CD14-positive monocyte (primary cell): Measurements from ENCODE around the gene SFTPB. TPM values are rescaled to one million over a fixed set of nuclear protein-coding genes. Genes with fewer than 3 reads are reported as not detected.

Experiments used
- DNase-seq, 3 donors: peaks; one replicate each; pipeline ENCODE4 v3.0.0-alpha.2; 2011 to 2022
- H2AFZ ChIP-seq: 2 replicates; pipeline ENCODE4 v1.6.0; 2012; ENCODE audit warnings: mild to moderate bottlenecking, low read depth, low read length, inconsistent platforms; ENCODE audit not compliant: insufficient read depth, poor library complexity, severe bottlenecking
- H3K27ac ChIP-seq, 2 donors: 1 replicate in 1 of 2; 2 replicates in 1 of 2; pipeline ENCODE4 v1.5.1; 2012 to 2013; ENCODE audit warnings: low read length in 2 of 2, control low read depth in 1 of 2, inconsistent platforms in 1 of 2, low read depth in 1 of 2, mild to moderate bottlenecking in 1 of 2
- H3K27me3 ChIP-seq, 2 donors: one replicate each; pipeline versions ENCODE4 v1.6.0 to v1.6.1; 2011 to 2013; ENCODE audit warnings: low read length in 2 of 2; ENCODE audit not compliant: control insufficient read depth in 2 of 2, insufficient read depth in 2 of 2
- H3K36me3 ChIP-seq, 2 donors: replicated peaks in 1 of 2; 1 replicate in 1 of 2; 2 replicates in 1 of 2; pipeline versions ENCODE4 v1.5.1 to v1.6.1; 2012 to 2013; ENCODE audit warnings: low read length in 2 of 2, control low read depth in 1 of 2, inconsistent platforms in 1 of 2, mild to moderate bottlenecking in 1 of 2; ENCODE audit not compliant: insufficient read depth in 2 of 2, control insufficient read depth in 1 of 2
- H3K4me1 ChIP-seq, 2 donors: 1 replicate in 1 of 2; 2 replicates in 1 of 2; pipeline versions ENCODE4 v1.5.1 to v1.6.1; 2012 to 2013; ENCODE audit warnings: low read length in 2 of 2, control low read depth in 1 of 2, inconsistent platforms in 1 of 2, mild to moderate bottlenecking in 1 of 2, moderate library complexity in 1 of 2; ENCODE audit not compliant: insufficient read depth in 2 of 2, control insufficient read depth in 1 of 2
- H3K4me2 ChIP-seq: replicated peaks from 2 replicates; pipeline ENCODE3; 2012; ENCODE audit warnings: low read length, moderate library complexity, mild to moderate bottlenecking; ENCODE audit not compliant: poor library complexity, severe bottlenecking; ENCODE audit errors: extremely low read depth
- H3K4me3 ChIP-seq, 3 experiments: fragments of 200-600 bp in 1 of 3; sonication (generic) in 1 of 3; replicated peaks in 1 of 3; 1 replicate in 2 of 3; 2 replicates in 1 of 3; pipeline ENCODE4 v1.5.1; 2011 to 2013; ENCODE audit warnings: low read length in 3 of 3, mild to moderate bottlenecking in 3 of 3, control low read depth in 2 of 3, low read depth in 2 of 3, inconsistent platforms in 1 of 3, moderate library complexity in 1 of 3
- H3K79me2 ChIP-seq: 2 replicates; pipeline ENCODE4 v1.6.0; 2012; ENCODE audit warnings: mild to moderate bottlenecking, control low read depth, inconsistent platforms, low read length, moderate library complexity; ENCODE audit not compliant: insufficient read depth
- H3K9ac ChIP-seq: 2 replicates; pipeline ENCODE4 v1.6.0; 2017; ENCODE audit warnings: low read length, mild to moderate bottlenecking; ENCODE audit not compliant: insufficient read depth, poor library complexity, severe bottlenecking
- H3K9me3 ChIP-seq, 2 donors: replicated peaks in 1 of 2; 1 replicate in 1 of 2; 2 replicates in 1 of 2; pipeline versions ENCODE4 v1.5.1 to v1.6.1; 2012 to 2013; ENCODE audit warnings: low read length in 2 of 2, control low read depth in 1 of 2; ENCODE audit not compliant: control insufficient read depth in 1 of 2, insufficient read depth in 1 of 2
- H4K20me1 ChIP-seq: 2 replicates; pipeline ENCODE4 v1.6.0; 2012; ENCODE audit warnings: mild to moderate bottlenecking, low read length, control low read depth, moderate library complexity; ENCODE audit not compliant: insufficient read depth
- H3K27ac Mint-ChIP-seq, 7 donors: one replicate each; pipeline ENCODE4 v1.8.0; 2020; ENCODE audit warnings: mild to moderate bottlenecking in 7 of 7, mixed read lengths in 7 of 7, moderate library complexity in 6 of 7, inconsistent platforms in 2 of 7
- H3K27me3 Mint-ChIP-seq, 3 donors: one replicate each; pipeline ENCODE4 v1.8.0; 2021 to 2022; ENCODE audit warnings: low read depth in 3 of 3, mild to moderate bottlenecking in 3 of 3, mixed read lengths in 3 of 3, moderate library complexity in 3 of 3, inconsistent platforms in 1 of 3
- H3K36me3 Mint-ChIP-seq, 2 donors: one replicate each; pipeline ENCODE4 v1.8.0; 2020; ENCODE audit warnings: mixed read lengths in 2 of 2, inconsistent platforms in 1 of 2, mild to moderate bottlenecking in 1 of 2
- H3K4me1 Mint-ChIP-seq: one replicate; pipeline ENCODE4 v1.8.0; 2020; ENCODE audit warnings: mild to moderate bottlenecking, mixed read lengths
- H3K4me3 Mint-ChIP-seq, 2 donors: one replicate each; pipeline ENCODE4 v1.8.0; 2020; ENCODE audit warnings: mild to moderate bottlenecking in 2 of 2, mixed read lengths in 2 of 2, moderate library complexity in 1 of 2
- H3K9me3 Mint-ChIP-seq, 7 donors: one replicate each; pipeline ENCODE4 v1.8.0; 2020 to 2022; ENCODE audit warnings: mixed read lengths in 7 of 7, mild to moderate bottlenecking in 6 of 7, moderate library complexity in 6 of 7, inconsistent platforms in 2 of 7
- CTCF ChIP-seq: fragments of 200-600 bp; IDR thresholded peaks from one replicate; pipeline ENCODE4 v1.8.0; 2022; ENCODE audit warnings: antibody characterized with exemption, mild to moderate bottlenecking
- WGBS: methylation state at CpG from one replicate; pipeline ENCODE4 v1.1.5; 2013; ENCODE audit warnings: missing lambda C conversion rate; ENCODE audit not compliant: insufficient coverage; 5-methylcytosine and 5-hydroxymethylcytosine counted together
- intact Hi-C, 2 donors: fragments of 100-400 bp; cut with micrococcal nuclease; formaldehyde crosslinking; loops; one replicate each; pipeline versions ENCODE4 v1.15.0 to v1.15.1; 2023
- polyA plus RNA-seq, 3 donors: library from polyadenylated mRNA; depleted of rRNA in 1 of 3; unstranded in 2 of 3; stranded (reverse) in 1 of 3; fragments of 300-500 nt in 2 of 3; fragments of >200 nt in 1 of 3; fragmentation: Illumina TruSeq in 2 of 3; gene quantifications; 1 replicate in 2 of 3; 2 replicates in 1 of 3; pipeline ENCODE4 v1.2.3, GENCODE V29; 2012 to 2021

Gene SFTPB
- polyA plus RNA-seq, 3 donors = 0.18 to 0.47 TPM; not detected in 1

GRCh38 chr2:85675866-85676548 lies 8.0 kb upstream of the SFTPB start:
- no peaks in the 10 kb centered on the region for H3K9me3 ChIP-seq
- Mint-ChIP-seq H3K27ac (no peak overlapping the region), H3K27me3 (no peaks in the 10 kb centered on the region), H3K4me1 (peaks cover 81% of the 10 kb centered on the region), H3K4me3 (no peak overlapping the region), H3K36me3 (peaks cover 6 to 10% of the 10 kb centered on the region in 2 donors), H3K9me3 (peaks cover 0 to 2% (median 2%) of the 10 kb centered on the region in 7 donors)
- intact Hi-C loops = no loop called here
- H3K79me2 ChIP-seq = no peaks in the 10 kb centered on the region
- no peaks in the 10 kb centered on the region for H3K36me3 ChIP-seq
- H3K4me2 ChIP-seq = no peak overlapping the region
- no peaks in the 10 kb centered on the region for H3K27me3 ChIP-seq
- no peak overlapping the region for H3K4me3 ChIP-seq
- DNase-seq = no peak
- peaks cover 76 to 83% of the 10 kb centered on the region in 2 donors for H3K4me1 ChIP-seq
- no peak overlapping the region for H2AFZ ChIP-seq
- no peak overlapping the region for H3K9ac ChIP-seq
- WGBS = 93% methylated on average over 3 of the region's 6 CpGs
- TF ChIP-seq CTCF = no peak
- no peaks in the 10 kb centered on the region for H4K20me1 ChIP-seq
- no peak overlapping the region for H3K27ac ChIP-seq

- Histone ChIP-seq H3K36me3 (no peaks in the 10 kb centered on the region), H3K4me2 (no peak overlapping the region), H3K27me3 (no peaks in the 10 kb centered on the region), H4K20me1 (no peaks in the 10 kb centered on the region), H3K79me2 (no peaks in the 10 kb centered on the region), H2AFZ (no peak overlapping the region), H3K27ac (peak overlapping the region in 1 of 2 donors; percentile 79), H3K9me3 (no peaks in the 10 kb centered on the region), H3K9ac (no peak overlapping the region), H3K4me3 (no peak overlapping the region), H3K4me1 (peaks cover 77 to 83% of the 10 kb centered on the region in 2 donors)
- DNase-seq = no peak
- H3K27ac Mint-ChIP-seq = peak overlapping the region in 3 of 7 donors; percentile 68 to 86 (median 84)
- H3K36me3 Mint-ChIP-seq = peaks cover 6 to 9% of the 10 kb centered on the region in 2 donors
- peaks cover 0 to 3% (median 0%) of the 10 kb centered on the region in 3 donors for H3K27me3 Mint-ChIP-seq
- intact Hi-C loops = no loop called here
- H3K4me1 Mint-ChIP-seq = peaks cover 79% of the 10 kb centered on the region
- no peak for TF ChIP-seq CTCF
- 100% methylated on average over 5 of the region's 6 CpGs for WGBS
- H3K4me3 Mint-ChIP-seq = no peak overlapping the region
- H3K9me3 Mint-ChIP-seq = peaks cover 0 to 2% (median 2%) of the 10 kb centered on the region in 7 donors
Measured at GRCh38 chr2:85675427-85675826, 7.4 kb upstream of the SFTPB start.
